GM21528 (cell line): Measurements from ENCODE around the gene TNXB.
"Not testable (repeated sequence)": the region's sequence is repeated elsewhere in the genome, so short reads cannot be mapped to it uniquely, and the experiment has no call there.

Experiments
- ATAC-seq: cut with Tn5 transposase; IDR thresholded peaks from one replicate; pipeline ENCODE4 v1.9.1; 2021; ENCODE audit warnings: mild to moderate bottlenecking, moderate library complexity; ENCODE audit not compliant: unreplicated experiment, low FRiP score

Gene TNXB

DNA sequence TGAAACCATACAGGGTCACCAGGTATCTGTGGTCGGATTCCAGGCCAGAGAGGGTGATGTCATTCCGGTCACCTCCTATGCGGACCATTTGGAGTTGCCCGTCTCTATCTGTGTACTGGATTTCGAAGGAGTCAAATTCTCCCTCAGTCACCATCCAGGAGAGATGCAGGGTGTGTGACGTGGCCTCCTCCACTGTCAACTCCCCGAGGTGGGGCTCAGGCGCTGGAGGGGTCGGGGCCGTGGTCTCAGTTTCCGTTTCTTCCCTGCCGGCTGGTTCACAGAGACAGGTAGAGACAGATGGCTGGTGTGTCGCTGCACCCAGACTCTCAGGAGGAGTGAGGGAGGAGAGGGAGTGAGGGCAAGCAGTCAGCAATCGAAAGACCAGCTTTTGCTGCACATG is 40.3 kb downstream of the TNXB start:
- ATAC-seq, result no peak

DNA sequence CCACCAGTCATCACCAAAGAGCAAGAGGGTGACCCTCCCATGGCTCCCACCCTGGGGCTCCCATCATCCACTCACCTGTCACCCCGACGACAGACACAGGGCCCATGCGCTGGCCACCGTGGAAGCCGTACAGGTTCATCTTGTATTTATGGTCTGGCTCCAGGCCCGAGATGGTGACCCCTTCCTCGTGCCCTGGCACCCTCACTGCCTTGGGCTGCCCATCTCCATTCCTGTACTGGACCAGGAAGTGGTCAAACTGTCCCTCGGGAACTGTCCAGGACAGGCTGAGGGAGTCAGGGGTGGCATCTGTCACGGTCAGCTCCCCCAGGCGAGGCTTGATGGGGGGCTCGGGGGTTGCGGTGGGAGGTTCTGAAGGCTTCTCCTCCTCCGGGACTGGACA is 40.8 kb downstream of the TNXB start:
- not testable (repeated sequence) for ATAC-seq

DNA sequence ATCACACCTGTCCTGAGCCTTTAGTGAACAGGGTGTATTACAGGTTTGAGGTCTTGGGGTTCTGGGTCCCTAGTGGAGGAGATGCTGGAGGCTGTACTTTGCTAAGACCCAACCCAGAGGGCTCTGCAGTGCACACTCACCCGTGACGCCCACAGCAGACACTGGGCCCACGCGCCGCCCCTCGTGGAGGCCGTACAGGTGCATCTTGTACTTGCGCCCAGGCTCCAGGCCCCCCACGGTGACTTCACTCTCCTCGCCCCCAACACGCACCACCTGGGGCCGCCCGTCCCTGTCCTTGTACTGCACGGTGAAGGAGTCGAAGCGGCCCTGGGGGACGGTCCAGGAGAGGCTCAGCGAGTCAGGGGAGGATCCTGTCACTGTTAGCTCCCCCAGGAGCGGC is 41.6 kb downstream of the TNXB start:
- not testable (repeated sequence) for ATAC-seq

DNA sequence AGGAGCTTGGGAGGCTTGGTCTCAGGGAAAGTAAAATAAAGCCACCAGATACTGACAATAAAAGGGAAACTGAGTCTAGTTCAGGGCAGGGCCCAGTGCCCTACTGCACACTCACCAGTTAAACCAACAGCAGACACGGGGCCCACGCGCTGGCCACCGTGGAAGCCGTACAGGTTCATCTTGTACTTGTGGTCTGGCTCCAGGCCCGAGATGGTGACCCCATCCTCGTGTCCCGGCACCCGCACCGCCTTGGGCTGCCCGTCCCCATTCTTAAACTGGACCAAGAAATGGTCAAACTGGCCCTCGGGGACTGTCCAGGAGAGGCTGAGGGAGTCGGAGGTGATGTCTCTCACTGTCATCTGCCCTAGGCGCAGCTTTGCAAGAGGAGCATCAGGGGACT is 44.4 kb downstream of the TNXB start:
- no peak for ATAC-seq

DNA sequence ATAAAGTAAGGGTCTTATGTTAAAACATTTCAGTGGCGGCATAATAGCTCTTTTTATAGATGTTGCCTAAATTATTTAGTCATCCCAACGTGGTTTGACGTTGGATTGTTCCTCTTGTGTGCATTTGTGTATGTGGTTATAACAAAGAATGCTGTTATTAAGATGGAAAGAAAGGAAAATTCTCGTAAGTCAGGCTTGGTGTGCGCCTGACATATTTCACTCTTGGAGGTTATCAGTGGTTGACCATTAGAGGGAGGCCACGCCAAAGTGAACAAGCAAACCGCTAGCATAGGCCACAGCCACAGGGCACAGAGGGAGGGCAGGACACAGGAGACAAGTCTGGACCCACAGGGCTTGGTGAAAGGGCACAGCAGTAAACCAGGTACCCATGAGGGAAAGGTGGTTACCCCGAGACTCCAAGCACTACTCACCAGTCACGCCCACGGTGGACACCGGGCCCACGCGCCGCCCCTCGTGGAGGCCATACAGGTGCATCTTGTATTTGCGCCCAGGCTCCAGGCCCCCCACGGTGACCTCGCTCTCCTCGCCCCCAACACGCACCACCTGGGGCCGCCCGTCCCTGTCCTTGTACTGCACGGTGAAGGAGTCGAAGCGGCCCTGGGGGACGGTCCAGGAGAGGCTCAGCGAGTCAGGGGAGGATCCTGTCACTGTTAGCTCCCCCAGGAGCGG is 48.0 kb downstream of the TNXB start:
- ATAC-seq, result no peak

GRCh38 chr6:32058511-32058963 is 50.6 kb downstream of the TNXB start:
- ATAC-seq, result no peak

- ATAC-seq, result no peak
Observed at GRCh38 chr6:32057966-32058365, 51.2 kb downstream of the TNXB start.

DNA sequence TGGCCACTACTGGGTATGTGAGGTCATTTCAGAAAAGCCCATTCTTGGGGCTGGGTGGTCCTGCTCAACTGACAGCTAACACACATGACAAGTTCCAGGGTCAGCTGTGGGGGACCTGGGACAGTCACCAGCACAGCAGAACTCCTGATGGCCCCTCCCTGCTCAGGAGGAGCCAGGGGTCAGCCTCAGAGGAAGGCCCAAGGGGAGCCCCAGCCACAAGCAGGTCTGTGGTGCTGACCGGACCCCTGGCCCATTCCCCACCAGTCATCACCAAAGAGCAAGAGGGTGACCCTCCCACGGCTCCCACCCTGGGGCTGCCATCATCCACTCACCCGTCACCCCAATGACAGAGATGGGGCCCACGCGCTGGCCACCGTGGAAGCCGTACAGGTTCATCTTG is 52.9 kb downstream of the TNXB start:
- ATAC-seq, result no peak

GRCh38 chr6:32055756-32056155 is 53.4 kb downstream of the TNXB start:
- not testable (repeated sequence) for ATAC-seq

GRCh38 chr6:32053314-32053713 is 55.8 kb downstream of the TNXB start:
- not testable (repeated sequence) for ATAC-seq

- not testable (repeated sequence) for ATAC-seq
Observed at GRCh38 chr6:32052626-32053025, 56.5 kb downstream of the TNXB start.

DNA sequence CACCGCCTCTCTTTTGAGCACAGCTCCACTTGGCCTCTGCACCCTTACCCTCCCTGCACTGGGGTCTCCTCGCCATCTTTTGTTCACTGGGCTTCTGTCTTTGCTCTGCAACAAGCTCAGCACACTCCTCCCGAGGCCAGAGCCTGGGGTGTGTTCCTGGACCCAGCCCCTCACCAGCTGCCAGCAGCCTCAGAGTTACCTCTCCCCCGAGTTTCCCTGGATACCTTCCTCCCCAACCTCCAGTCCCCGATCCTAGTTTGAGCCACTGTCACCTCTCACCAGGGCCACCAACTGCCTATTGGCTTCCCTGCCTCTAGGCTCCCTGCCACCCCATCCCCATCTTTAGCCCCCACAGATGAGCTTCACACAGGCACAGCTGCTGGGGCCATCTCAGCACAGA is 58.6 kb downstream of the TNXB start:
- ATAC-seq, result no peak

DNA sequence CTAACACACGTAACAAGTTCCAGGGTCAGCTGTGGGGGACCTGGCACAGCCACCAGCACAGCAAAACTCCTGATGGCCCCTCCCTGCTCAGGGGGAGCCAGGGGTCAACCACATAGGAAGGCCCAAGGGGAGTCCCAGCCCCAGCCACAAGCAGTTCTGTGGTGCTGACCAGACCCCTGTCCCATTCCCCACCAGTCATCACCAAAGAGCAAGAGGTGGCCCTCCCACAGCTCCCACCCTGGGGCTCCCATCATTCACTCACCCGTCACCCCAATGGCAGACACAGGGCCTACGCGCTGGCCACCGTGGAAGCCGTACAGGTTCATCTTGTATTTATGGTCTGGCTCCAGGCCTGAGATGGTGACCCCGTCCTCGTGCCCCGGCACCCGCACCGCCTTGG is 59.4 kb downstream of the TNXB start:
- not testable (repeated sequence) for ATAC-seq

DNA sequence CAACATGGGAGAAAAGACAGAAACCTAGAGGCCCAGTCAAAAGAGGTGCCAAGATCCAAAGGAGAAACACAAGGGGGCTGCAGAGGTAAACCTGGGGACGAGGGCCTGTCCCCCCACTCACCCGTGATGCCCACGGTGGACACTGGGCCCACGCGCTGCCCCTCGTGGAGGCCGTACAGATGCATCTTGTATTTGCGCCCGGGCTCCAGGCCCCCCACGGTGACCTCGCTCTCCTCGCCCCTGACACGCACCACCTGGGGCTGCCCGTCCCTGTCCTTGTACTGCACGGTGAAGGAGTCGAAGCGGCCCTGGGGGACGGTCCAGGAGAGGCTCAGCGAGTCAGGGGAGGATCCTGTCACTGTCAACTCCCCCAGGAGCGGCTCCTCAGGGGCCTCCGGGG is 60.0 kb downstream of the TNXB start:
- not testable (repeated sequence) for ATAC-seq

DNA sequence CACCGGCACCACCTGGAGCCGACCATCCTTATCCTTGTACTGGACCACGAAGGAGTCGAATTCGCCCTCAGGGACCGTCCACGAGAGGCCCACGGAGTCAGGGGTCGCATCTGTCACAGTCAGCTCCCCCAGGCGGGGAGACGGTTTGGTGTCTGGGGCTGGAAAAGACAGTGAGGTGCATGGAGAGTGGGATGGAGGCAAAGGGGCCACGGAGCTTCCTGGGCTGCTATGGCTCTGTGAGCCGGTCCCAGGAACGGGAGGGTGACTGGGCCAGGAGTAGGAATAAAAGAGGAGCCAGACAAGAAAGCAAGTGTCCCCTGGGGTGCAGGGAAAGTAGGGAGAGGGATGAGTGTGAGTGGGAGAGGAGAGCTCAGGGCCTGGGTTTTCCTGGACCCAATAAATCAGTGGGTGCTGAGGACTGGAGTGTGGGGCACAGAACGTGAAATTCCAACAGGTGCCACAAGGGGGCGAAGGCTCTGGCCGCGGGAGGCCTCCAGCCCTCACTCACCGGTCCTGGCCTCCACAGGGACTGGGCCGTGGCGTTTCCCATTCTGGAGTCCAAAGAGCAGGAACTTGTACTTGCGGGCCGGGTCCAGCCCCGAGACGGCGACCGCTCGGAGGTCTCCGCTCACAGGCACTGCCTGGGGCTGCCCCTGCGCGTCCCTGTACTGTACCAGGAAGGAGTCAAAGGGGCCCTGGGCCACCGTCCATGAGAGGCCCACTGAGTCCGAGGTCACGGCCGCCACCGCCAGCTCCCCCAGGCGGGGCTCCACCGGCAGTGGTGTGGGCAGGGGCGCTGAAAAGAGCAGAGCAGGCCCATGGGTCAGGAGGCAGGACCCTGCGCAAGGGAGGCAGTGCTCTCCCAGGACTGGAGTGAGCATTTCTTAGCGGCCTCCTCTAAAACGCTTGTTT is 61.0 kb downstream of the TNXB start:
- no peak for ATAC-seq

GRCh38 chr6:32047539-32047854 is 61.6 kb downstream of the TNXB start:
- no peak for ATAC-seq

GRCh38 chr6:32047084-32047478 is 62.1 kb downstream of the TNXB start:
- no peak for ATAC-seq

GRCh38 chr6:32046450-32047083 is 62.6 kb downstream of the TNXB start:
- ATAC-seq, result no peak

DNA sequence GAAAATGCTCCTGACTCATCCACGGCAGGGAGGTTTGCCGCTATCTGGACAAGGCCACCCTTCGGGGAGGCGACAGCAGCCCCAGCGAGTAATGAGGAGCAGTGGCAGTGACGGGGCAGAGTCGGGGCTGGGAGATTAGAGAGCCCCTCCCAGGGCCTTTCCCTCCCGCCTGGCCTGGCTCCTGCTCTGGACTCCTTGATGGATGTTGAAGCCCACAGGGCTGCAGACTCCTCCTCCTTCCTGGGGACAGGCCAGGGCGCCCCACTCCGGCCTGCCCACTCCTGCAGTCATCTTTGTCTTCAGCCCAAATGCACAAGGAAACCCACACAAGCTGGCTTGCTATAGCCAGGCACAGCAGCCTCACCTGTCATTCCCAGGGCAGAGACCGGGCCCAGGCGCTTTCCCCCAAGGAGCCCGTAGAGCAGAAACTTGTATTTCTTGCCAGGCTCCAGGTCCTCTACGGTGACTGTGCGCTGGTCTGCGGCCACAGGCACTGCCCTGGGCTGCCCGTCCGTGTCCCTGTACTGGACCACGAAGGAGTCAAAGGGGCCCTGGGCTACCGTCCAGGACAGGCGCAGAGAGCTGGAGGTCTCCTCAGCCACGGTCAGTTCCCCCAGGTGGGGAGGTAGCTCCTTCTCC is 63.2 kb downstream of the TNXB start:
- no peak for ATAC-seq

DNA sequence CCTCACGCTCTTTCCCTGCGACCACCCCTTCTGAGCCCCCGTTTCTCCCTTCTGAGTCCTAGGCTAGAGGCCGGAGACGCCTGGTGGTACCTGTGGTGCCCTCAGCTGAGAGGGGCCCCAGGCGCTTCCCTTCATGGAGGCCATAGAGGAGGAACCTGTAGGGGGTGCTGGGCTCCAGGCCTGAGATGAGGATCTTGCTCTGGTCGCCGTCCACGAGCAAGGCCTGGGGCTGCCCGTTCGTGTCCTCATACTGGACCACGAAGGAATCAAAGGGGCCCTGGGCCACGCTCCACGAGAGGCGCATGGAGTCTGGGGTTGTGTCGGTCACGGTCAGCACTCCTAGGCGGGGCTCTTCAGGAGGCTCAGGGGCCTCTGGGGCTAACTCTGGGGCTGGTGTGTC is 64.2 kb downstream of the TNXB start:
- ATAC-seq, result not testable (repeated sequence)
